HG03439 (cell line): ENCODE measurements around the gene ME1.
"Not testable (repeated sequence)": the region's sequence is repeated elsewhere in the genome, so short reads cannot be mapped to it uniquely, and the experiment has no call there.

Source experiments
- ATAC-seq: cut with Tn5 transposase; IDR thresholded peaks from one replicate; pipeline ENCODE4 v1.9.1; 2021; ENCODE audit warnings: mild to moderate bottlenecking, moderate library complexity; ENCODE audit not compliant: unreplicated experiment

The ME1 gene

DNA sequence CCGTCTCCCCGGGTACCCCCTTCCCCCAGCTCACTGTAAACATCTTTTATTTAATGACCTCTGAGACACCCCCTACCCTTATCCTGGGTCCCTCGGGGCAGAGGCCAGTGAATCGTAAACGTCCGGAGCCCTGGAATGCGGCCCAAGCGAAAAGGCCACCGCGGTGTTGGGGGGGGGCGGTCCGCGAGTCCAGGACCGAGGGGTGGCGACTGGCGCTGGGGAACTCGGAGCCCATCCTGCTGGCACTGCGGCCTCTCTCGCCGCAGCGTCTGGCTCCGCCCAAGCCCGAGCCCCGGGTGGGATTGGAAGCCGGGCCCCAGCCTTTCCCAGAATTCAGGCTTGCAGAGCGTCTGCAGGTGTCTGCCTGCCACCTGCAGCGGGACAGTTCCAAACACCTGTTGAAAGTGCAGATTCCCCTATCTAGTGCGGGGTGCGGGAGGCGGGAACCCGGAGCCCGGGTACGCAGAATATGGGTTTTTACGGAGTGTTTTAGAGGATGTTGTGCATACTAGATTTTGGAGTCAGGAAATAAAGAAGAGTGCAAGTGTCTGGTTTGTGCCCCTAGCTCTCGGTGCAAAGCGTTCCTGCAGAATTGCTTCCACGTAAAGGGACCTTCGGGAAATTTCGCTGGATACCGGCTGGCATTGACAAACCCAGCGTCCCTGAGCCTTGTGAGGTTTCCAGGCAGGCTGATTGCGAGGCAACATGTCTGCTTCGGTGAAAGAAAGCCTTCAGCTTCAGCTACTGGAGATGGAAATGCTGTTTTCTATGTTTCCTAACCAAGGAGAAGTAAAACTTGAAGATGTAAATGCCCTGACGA lies 236.9 kb downstream of the ME1 start:
- ATAC-seq: peak; percentile 28

DNA sequence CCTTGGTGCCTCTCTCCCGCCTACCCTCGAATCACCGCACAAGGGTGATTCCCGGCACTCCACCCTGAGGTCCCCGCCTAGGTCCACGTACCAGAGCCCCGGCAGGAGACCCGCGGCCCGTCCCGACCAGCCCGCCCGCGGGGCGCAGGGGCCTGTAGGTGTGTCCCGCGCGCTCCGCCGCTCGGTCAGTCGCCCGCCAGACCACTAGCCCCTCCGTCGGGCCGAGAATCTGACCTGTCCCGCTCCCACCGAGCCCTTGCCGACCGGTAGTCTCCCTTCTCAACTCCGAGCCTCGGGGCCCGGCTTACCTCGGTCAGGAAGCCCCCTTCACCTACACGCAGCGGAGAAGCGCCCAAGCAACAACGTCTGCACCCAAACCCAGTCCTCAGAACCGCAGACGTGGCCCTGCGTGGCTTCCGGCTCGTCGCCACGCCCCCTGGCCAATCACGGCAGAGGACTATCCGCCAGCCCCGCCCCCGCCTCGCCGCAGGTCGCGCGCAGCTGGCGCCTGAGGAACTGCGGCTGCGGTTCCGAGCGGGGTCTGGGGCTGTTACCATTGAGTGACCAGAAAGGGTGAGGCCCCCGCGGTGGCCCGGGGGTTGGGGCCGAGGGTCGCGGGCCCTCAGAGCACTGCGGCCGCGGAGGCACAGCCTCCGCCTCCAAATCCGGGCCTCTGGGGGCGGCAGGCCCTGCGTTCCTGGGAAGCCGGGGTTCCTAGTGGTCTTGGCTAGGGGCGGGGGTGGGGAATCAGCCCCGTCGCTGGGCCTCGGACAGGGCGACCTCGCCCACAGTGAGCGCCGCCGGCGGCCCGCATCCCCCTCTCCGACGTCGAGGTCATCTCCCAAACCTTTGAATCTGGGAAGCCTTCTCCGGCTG lies 237.7 kb downstream of the ME1 start, which contains the start of the genes PGM3 and RWDD2A:
Gene PGM3, minus strand, starts transcription at position 395 of the 876 bp plus-strand sequence. CDS start 2,253 bp downstream, outside the sequence.
Gene RWDD2A, plus strand, starts transcription at position 487 of the 876 bp plus-strand sequence. CDS start 1,095 bp downstream, outside the sequence.
- ATAC-seq: peak; percentile 97

DNA sequence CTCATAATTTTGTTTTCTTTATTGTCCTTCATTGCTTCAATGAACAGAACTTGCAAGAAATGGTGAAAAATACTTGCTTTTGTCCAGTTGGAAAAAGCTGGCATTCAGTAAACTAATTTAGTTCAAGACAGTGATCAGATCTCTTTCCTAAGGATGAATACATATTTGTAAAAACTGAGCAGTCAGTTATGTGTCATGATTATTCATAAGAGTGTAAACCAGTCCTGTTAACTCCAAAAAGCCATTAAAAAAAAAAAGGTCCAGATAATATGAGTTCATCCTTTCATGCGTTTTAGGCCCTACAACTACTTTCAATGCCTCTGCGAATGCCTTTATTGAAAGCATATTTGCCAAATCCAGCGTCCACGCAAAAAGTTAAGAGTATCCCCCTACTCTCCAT lies 238.4 kb downstream of the ME1 start:
- no peak for ATAC-seq

DNA sequence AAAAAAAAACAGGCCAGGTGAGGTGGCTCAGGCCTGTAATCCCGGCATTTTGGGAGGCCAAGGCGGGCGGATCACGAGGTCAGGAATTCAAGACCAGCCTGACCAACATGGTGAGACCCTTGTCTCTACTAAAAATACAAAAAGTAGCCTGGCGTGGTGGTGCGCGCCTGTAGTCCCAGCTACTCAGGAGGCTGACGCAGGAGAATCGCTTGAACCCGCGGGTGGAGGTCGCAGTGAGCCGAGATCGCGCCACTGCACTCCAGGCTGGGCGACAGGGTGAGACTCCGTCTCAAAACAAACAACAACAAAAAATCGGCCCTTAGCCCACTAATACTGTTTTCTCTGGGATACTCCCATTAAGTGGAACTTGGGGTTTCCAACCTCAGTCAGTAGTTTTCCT lies 238.9 kb downstream of the ME1 start:
- ATAC-seq: not testable (repeated sequence)

DNA sequence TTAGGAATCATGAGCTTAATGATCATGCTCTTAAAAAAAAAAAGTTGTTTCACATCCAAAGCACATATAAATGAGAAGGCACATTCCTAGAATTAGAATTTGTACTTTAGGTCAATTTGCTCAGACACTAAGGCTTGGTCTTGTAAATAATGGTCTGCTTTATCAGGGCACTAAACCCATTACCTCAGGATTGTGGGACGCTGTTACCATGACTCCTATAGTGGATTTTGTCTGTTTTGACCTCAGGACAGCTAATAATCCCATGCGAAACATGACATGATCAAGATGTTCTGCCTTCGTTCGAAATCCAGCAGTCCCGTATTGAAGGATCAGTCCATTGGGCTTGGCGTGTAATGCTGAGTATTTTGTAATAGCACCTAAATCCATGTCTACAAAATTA lies 240.2 kb downstream of the ME1 start:
- no peak for ATAC-seq

DNA sequence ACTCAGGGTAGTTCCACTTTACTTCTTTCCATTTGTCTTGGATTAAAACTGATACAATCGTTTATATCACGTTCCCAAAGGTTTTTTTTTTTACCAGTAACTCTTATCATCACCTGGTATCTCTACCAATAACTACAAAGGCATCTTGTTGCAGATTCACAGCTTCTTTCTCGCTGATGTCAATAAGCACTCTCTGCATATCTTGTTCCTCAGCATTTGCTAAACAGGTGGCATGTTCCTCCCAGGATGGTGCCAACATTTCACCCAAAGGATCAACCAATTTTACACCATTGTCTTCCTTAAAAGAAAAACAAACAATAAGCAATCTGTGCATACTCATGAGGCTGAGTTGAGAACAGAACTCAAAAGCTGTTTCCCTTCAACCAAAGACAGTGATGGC lies 242.3 kb downstream of the ME1 start:
- ATAC-seq: no peak

DNA sequence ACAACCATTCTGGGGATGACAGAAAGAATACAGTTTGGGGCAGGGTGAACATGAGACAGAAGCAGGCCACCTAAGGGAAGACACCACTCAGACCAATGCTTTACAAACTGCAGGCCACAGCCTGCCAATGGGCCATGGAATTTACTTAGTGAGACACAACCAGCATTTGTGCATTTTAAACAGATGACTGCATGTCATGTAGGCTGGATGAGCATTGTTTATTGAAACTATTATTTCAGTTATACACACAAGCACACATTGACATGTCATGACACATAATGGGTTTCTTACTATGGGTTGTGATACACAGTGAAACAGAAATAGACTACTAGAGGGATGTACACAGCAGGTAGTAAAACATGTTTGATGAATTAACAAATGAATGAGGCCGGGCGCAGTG lies 245.8 kb downstream of the ME1 start:
- ATAC-seq: no peak

DNA sequence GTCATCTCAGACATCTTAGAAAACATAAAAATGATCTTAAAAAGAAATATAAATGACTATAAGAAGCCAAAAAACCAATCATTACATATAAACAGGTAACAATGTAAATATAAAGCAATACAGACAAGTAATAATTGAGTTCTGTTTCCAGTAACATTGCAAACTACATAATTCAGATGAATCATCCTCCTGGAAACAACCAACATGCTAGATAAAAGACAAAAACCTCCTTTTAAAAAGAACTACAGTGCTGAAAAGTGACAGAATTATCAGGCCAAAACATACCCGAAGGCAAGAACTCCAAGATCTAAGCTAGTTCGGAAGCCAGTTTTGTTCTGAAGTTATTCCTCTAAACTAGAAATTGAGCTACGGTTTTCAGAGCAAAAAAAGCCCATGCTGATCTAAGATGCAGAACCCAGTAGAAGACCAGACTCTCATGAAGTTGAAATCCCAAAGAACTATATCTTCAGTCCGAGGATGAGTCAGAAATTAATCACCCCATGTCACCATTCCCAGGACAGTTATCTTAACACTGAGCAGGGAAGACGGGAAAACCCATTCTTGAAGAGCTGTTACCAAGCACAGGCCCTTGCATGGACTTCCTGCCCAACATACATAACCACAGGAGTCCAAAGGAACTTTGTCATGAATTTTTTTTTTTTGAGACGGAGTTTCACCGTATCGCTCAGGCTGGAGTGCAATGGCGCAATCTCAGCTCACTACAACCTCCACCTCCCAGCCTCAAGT lies 247.6 kb downstream of the ME1 start:
- no peak for ATAC-seq

DNA sequence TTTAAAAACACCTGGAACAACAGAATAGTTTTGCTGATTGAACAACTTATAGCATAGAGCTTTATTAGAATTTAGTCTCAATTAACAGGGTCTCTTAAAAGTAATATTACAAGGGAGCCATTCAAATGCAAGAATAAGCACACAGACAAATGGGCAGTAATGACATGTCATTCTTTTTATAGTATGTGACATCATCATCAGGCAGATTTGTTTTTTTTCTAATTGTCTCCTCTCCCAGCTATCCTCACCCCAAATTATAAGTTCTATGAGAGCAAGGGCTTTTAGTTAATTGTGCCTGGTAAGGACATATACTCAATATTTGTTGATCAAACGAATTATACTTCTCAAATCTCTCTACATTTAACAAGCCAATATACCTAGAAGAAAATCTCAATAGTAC lies 248.7 kb downstream of the ME1 start:
- no peak for ATAC-seq

DNA sequence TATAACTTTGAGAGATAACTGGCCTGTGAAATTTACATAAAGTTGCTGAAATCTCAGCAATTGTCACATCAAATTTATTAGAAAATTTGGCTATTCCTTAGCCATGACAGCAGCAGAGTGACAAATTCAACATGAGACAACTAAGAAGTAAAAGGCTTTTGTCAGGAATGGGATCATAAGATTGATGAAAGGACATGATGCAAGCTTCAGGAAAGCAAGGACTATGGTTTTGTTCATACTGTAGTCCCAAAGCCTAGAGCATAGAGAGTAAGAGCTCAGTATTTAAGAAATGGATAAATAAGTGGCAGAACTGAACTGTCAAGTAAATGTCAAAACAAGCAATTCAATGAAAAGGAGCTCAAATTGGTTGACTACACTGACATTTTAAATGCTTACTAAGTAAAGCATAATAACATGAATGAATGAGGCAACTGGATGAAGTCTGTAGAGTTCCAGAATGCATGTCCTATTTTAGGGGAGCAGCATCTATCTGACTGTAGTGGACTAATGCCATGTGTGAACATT lies 250.4 kb downstream of the ME1 start:
- no peak for ATAC-seq

DNA sequence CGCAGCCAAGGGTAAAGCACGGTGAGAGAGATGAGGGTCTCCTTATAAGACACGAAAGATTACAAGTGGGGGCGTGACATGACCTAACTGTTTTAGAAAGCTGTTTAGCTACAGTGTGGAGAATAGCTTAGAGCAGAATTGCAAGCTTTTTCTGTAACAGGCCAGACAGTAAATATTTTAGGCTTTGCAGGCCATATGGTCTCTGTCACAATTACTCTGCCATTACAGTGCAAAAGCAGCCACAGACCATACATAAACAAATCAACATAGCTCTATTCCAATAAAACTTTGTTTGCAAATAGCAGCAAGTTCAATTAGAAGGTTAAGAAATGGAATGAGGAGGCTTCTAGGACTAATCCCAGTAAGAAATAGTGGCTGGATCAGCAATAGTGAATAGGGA lies 254.6 kb downstream of the ME1 start:
- no peak for ATAC-seq

DNA sequence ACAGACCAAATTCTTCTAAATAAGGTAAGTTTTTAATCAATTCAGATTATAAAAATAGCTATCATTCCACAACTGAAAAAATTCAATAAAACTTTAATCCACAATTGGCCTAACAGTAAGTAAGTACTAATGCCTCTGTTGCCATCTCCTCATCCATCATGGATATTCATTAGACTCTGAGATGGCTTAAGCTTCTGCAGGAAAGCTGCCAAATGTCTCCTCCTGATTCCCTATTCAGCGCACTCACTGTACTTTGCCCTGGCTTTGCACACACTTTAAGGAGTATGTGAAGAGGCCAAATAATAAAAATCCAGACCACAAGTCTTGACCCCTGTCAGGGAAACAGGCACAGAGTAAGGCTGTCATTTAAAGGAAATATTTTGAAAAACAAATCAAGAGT lies 261.3 kb downstream of the ME1 start:
- ATAC-seq: no peak

DNA sequence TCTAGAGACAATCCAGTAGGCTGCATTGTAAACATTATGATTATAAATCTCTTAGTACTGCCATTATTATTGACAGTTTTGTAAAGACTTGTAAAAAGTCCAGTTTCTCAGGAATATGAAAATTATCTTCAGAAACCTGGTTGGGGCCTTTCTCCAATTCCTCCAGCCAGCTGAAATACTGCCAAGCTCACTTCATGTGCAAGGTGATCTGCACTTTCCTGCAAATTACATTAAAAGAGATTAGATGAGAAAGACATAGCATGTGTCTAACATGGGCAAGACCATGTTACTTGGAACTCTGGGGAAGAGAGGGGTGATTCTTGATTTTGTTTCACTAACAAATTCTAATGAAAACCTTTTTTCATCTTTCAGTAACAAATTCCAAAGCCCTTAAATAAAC lies 261.7 kb downstream of the ME1 start:
- ATAC-seq: no peak

DNA sequence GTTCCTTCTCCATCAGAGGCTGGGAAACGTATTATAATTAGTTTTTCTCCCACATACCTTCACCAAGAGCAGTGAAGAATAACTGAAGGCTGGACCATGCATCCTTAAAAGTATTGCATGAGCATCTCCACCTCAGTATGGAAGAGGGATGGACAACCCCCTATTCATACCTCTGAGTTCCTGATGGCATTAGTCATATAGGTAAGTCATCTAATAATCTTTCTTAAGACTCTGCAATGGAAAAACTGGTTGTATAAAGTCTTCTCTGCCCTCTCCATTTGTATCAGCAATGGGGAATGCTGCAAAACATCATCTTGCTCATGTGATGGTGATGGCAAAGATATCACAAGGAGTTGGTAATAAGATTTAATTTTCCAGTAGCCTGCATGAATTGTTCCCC lies 262.3 kb downstream of the ME1 start:
- no peak for ATAC-seq

DNA sequence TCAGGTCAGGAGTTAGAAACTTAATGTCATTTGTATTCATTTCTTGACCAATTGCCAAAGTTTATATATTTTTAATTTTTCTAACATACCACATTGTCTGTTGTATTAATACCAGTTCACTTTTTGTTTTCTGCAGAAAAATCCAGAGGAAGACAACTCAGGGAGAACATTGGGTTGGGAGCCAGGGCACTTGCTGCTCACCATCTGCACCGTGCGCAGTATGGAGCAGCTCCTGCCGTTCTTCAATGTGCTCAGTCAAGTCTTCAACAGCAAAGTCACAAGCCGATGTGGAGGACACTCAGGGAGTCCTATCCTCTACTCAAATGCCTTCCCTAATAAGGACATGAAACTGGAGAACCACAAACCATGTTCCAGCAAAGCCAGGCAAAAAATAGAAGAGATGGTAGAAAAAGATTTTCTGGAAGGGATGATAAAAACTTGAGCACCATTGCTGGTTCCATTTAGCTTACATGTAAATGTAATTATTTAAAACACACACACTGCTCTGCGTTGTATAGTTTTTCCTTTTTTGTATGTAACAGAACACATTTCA lies 263.0 kb downstream of the ME1 start:
- ATAC-seq: no peak
